Measurements from ENCODE around the gene TGOLN2.

Gene TGOLN2

GRCh38 chr2:85308201-85308600, 19.6 kb downstream of the TGOLN2 start:
- H3K4me3 ChIP-seq (replicated peaks; ENCODE audit: low read depth, low read length), result no peak overlapping the region
- DNase-seq (ENCODE audit: extremely low read depth, low read depth), result no peak
- TF ChIP-seq, protein P1, sequence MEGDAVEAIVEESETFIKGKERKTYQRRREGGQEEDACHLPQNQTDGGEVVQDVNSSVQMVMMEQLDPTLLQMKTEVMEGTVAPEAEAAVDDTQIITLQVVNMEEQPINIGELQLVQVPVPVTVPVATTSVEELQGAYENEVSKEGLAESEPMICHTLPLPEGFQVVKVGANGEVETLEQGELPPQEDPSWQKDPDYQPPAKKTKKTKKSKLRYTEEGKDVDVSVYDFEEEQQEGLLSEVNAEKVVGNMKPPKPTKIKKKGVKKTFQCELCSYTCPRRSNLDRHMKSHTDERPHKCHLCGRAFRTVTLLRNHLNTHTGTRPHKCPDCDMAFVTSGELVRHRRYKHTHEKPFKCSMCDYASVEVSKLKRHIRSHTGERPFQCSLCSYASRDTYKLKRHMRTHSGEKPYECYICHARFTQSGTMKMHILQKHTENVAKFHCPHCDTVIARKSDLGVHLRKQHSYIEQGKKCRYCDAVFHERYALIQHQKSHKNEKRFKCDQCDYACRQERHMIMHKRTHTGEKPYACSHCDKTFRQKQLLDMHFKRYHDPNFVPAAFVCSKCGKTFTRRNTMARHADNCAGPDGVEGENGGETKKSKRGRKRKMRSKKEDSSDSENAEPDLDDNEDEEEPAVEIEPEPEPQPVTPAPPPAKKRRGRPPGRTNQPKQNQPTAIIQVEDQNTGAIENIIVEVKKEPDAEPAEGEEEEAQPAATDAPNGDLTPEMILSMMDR (IDR thresholded peaks at IDR 0.05; ENCODE audit: low read depth, low read length, missing control alignments), result no peak

- TF ChIP-seq, protein P1 (IDR thresholded peaks at IDR 0.05; ENCODE audit: low read depth, low read length, missing control alignments), result no peak
- DNase-seq (ENCODE audit: extremely low read depth, low read depth), result no peak
- H3K4me3 ChIP-seq (replicated peaks; ENCODE audit: low read depth, low read length), result no peak overlapping the region
Measured at GRCh38 chr2:85307527-85307897, 20.3 kb downstream of the TGOLN2 start.

DNA sequence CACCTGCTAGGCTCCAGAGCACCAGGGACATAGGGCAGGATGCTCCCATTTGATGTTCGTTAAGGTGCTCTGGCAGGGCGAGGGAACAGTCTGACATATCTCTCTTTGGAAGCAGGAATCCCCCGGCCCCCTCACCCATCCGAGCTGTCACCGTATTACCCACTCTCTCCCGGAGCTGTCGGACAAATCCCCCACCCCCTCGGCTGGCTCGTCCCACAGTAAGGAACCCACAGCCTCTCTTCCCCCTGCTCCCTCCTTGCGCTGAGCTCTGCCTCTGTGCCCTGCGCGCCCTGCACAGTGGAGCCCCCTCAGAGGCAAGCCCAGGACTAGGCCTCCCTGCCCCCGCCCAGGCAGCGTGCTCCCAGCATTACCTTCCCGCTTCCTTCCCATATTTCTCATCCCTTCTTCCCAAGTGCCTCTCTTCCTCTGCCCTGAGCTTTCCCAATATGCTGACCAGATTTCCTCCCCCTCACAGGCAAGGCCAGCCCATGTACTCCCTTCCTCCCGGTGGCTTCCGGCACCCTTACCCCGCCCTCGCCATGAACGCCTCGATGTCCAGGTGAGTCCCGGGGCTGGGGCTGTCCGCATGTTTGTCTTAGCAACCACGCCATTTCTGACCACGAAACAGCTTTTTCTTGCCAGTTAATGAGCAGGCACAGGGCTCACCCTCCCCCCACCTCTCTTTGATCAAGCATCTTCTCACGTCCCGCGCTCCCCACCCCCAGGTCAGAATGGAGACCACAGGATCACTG, 23.8 kb downstream of the TGOLN2 start:
- no peak for DNase-seq (ENCODE audit: extremely low read depth, low read depth)
- TF ChIP-seq, protein P1 (IDR thresholded peaks at IDR 0.05; ENCODE audit: low read depth, low read length, missing control alignments), result no peak
- no peak overlapping the region for H3K4me3 ChIP-seq (replicated peaks; ENCODE audit: low read depth, low read length)

- H3K4me3 ChIP-seq (replicated peaks; ENCODE audit: low read depth, low read length), result no peak overlapping the region
- no peak for DNase-seq (ENCODE audit: extremely low read depth, low read depth)
- TF ChIP-seq, protein P1 (IDR thresholded peaks at IDR 0.05; ENCODE audit: low read depth, low read length, missing control alignments), result no peak
Measured at GRCh38 chr2:85302121-85302520, 25.7 kb downstream of the TGOLN2 start.

DNA sequence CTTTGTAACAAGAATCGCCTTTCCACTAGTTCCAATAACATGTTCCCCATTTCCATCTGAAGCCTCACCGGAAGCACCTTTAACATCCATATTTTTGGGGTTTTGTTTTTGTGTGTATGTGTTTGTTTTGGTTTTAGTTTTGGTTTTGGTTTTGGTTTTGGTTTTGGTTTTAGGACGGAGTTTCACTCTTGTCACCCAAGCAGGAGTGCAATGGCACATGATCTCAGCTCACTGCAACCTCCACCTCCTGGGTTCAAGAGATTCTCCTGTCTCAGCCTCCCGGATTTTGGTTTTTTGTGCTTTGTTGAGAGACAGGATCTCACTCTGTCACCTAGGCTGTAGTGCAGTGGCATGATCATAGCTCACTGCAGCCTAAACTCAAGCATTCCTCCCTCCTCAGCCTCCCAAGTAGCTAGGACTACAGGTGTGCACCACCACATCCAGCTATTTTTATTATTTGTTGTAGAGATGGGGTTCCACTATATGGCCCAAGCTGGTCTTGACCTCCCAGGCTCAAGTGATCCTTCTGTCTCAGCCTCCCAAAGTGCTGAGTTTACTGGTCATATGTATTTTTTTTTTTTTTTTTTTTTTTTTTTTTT, 36.3 kb downstream of the TGOLN2 start:
- H3K4me3 ChIP-seq (replicated peaks; ENCODE audit: low read depth, low read length), result no peak overlapping the region
- DNase-seq (ENCODE audit: extremely low read depth, low read depth), result no peak
- TF ChIP-seq, protein P1 (IDR thresholded peaks at IDR 0.05; ENCODE audit: low read depth, low read length, missing control alignments), result no peak

GRCh38 chr2:85288244-85288725, 39.5 kb downstream of the TGOLN2 start:
- TF ChIP-seq, protein P1 (IDR thresholded peaks at IDR 0.05; ENCODE audit: low read depth, low read length, missing control alignments), result no peak
- no peak for DNase-seq (ENCODE audit: extremely low read depth, low read depth)
- no peak overlapping the region for H3K4me3 ChIP-seq (replicated peaks; ENCODE audit: low read depth, low read length)
